Ascending aorta (tissue), 2 donors: ENCODE results near the gene ANO7. TPM values are rescaled to one million over a fixed set of nuclear protein-coding genes. Genes with fewer than 3 reads are reported as not detected.

Source experiments
- DNase-seq, 2 donors: peaks; one replicate each; pipeline ENCODE4 v3.0.0-alpha.2; 2019; ENCODE audit warnings: low spot score in 2 of 2
- H3K27ac ChIP-seq, 2 donors: fragments of 200-600 bp; sonication (generic); one replicate each; pipeline ENCODE4 v1.5.1; 2016 to 2017; ENCODE audit warnings: mild to moderate bottlenecking in 1 of 2
- H3K27me3 ChIP-seq: fragments of 200-600 bp; sonication (generic); one replicate; pipeline ENCODE4 v1.5.1; 2017
- H3K36me3 ChIP-seq, 2 donors: fragments of 200-600 bp; sonication (generic); one replicate each; pipeline ENCODE4 v1.5.1; 2016
- H3K4me1 ChIP-seq, 2 donors: fragments of 200-600 bp; sonication (generic); one replicate each; pipeline ENCODE4 v1.5.1; 2016 to 2017; ENCODE audit warnings: mild to moderate bottlenecking in 1 of 2
- H3K4me3 ChIP-seq, 2 donors: fragments of 200-600 bp; sonication (generic); one replicate each; pipeline ENCODE4 v1.5.1; 2016 to 2017; ENCODE audit warnings: mild to moderate bottlenecking in 1 of 2
- H3K9me3 ChIP-seq, 2 donors: fragments of 200-600 bp; sonication (generic); one replicate each; pipeline ENCODE4 v1.5.1; 2016
- CTCF ChIP-seq, 3 experiments: fragments of 200-600 bp in 2 of 3; fragments of 450-650 bp in 1 of 3; sonication (generic) in 2 of 3; IDR thresholded peaks; one replicate each; pipeline ENCODE4 v1.5.1; 2016 to 2019; ENCODE audit warnings: antibody characterized with exemption in 3 of 3, mild to moderate bottlenecking in 1 of 3, moderate library complexity in 1 of 3
- intact Hi-C: fragments of 100-400 bp; cut with DNase I; formaldehyde crosslinking; loops from one replicate; pipeline ENCODE4 v1.15.1; 2023
- total RNA-seq: library from RNA; depleted of rRNA; stranded (reverse); fragments of >200 nt; gene quantifications from one replicate; pipeline ENCODE4 v1.1.0, GENCODE V29; 2016

The ANO7 gene
- total RNA-seq, 1 donor from 2014 or later: 0.43 TPM

DNA sequence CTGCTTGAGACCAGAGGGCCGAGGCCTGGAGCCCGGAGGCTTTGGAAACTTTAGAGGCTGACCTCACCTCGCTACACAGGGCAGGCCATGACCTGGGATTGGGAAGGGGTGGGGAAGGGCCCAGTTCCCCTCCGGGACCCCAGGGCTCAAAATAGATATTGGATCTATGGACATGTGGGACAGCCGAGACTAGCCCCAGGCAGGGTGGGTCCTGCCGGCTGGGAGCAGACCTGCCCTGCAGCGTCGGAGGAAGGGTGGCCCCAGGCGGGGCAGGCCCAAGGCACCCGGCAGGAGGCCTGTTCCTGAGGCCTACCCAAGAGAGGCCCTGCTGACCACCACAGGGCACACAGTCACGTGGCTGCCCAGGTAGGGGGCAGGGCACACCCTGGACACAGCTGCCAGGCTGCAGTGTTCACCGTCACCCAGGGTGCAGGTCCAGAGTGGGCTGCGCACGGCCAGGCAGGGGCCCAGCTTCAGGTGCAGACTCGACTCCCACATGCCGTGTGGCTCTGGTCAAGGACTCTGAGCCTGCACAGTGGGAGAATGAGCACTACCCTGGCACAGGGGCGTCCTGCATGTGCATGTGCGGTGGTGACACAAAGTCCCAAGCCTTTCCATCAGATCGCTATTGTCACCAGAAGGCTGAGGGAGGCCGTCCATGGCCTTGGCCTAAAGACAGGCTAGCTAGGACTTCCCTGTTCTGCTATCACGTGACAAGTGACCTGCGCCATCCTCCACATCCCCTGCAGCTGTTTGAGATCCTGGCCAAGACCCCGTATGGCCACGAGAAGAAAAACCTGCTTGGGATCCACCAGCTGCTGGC is 13.2 kb downstream of the ANO7 start:
- Histone ChIP-seq H3K27ac (no peak overlapping the region), H3K27me3 (no peaks in the 10 kb centered on the region), H3K9me3 (no peaks in the 10 kb centered on the region), H3K4me1 (no peaks in the 10 kb centered on the region), H3K4me3 (no peak overlapping the region), H3K36me3 (no peaks in the 10 kb centered on the region)
- DNase-seq: no peak
- no peak for TF ChIP-seq CTCF (IDR thresholded peaks at IDR 0.05)
- intact Hi-C loops: no loop called here

- H3K4me3 ChIP-seq: no peak overlapping the region
- DNase-seq: no peak
- intact Hi-C loops: no loop called here
- no peaks in the 10 kb centered on the region for H3K36me3 ChIP-seq
- H3K4me1 ChIP-seq: no peaks in the 10 kb centered on the region
- no peak overlapping the region for H3K27ac ChIP-seq
- H3K27me3 ChIP-seq: no peaks in the 10 kb centered on the region
- no peaks in the 10 kb centered on the region for H3K9me3 ChIP-seq
- TF ChIP-seq CTCF (IDR thresholded peaks at IDR 0.05): no peak
These were observed 13.8 kb downstream of the ANO7 start for GRCh38 chr2:241202268-241202585.

GRCh38 chr2:241202681-241203080 is 14.2 kb downstream of the ANO7 start:
- Histone ChIP-seq H3K4me3 (no peak overlapping the region), H3K27ac (no peak overlapping the region), H3K9me3 (no peaks in the 10 kb centered on the region), H3K4me1 (no peaks in the 10 kb centered on the region), H3K36me3 (no peaks in the 10 kb centered on the region), H3K27me3 (no peaks in the 10 kb centered on the region)
- intact Hi-C loops: no loop called here
- TF ChIP-seq CTCF (IDR thresholded peaks at IDR 0.05): no peak
- DNase-seq: no peak

GRCh38 chr2:241203218-241204009 is 14.9 kb downstream of the ANO7 start:
- no peak overlapping the region for H3K27ac ChIP-seq
- no peak for DNase-seq
- H3K27me3 ChIP-seq: no peaks in the 10 kb centered on the region
- no peaks in the 10 kb centered on the region for H3K9me3 ChIP-seq
- H3K4me3 ChIP-seq: no peak overlapping the region
- no peaks in the 10 kb centered on the region for H3K36me3 ChIP-seq
- H3K4me1 ChIP-seq: no peaks in the 10 kb centered on the region
- no peak for TF ChIP-seq CTCF (IDR thresholded peaks at IDR 0.05)
- intact Hi-C loops: no loop called here

DNA sequence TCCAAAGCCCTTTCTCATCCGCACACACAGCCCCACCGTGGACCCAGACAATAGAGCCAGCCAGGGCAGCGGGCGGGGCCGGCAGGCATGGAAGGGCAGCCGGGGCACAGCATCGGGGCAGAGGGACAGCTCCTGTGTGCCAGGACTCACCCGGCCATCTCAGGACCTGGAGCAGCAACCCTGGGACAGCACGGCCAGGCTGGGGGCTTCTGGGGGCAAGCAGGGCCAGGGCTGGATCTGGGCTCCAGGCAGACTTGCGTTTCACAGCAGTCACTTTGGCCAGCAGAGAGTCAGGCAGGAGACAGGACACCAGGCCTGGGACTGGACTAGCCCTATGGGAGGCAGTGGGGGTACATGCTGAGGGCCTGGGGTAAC is 15.5 kb downstream of the ANO7 start:
- H3K4me1 ChIP-seq: no peaks in the 10 kb centered on the region
- H3K9me3 ChIP-seq: no peaks in the 10 kb centered on the region
- H3K27ac ChIP-seq: no peak overlapping the region
- H3K36me3 ChIP-seq: no peaks in the 10 kb centered on the region
- TF ChIP-seq CTCF (IDR thresholded peaks at IDR 0.05): no peak
- H3K27me3 ChIP-seq: no peaks in the 10 kb centered on the region
- intact Hi-C loops: no loop called here
- no peak overlapping the region for H3K4me3 ChIP-seq
- no peak for DNase-seq
